Left renal pelvis (tissue), 4 donors: ENCODE measurements around the gene GDPD4. TPM values are rescaled to one million over a fixed set of nuclear protein-coding genes. Genes with fewer than 3 reads are reported as not detected.
"Not testable (repeated sequence)": the region's sequence is repeated elsewhere in the genome, so short reads cannot be mapped to it uniquely, and the experiment has no call there.

ENCODE experiments used
- DNase-seq, 4 donors: peaks; one replicate each; pipeline ENCODE4 v3.0.0-alpha.2; 2013; ENCODE audit warnings: low read depth in 4 of 4, low spot score in 3 of 4
- polyA plus RNA-seq, 4 donors: library from polyadenylated mRNA; unstranded; fragments of 120-200 nt; gene quantifications; one replicate each; pipeline ENCODE4 v1.2.1, GENCODE V29; 2013; ENCODE audit not compliant: insufficient read length in 4 of 4

GDPD4 gene
- polyA plus RNA-seq, 4 donors = 0.18 to 0.46 (median 0.34) TPM; not detected in 1

DNA sequence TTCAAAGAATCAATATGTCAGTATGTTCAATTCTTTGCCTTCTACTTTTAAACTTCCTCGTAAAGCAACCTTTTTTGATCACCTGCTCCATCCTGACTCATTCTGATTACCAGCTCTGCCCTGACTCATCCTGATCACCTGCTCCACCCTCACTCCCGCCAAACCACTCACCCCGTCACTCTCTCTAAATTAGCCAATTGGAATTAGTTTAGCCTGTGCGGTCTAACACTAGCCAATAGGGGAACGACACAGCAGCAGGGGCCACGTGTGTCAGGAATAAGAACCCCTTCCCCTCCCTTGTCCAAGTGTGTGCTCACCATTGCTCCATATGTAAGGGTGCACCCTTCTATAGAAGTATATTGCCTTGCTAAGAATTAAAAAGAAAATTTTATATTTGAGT lies 1.5 kb downstream of the GDPD4 start:
- not testable (repeated sequence) for DNase-seq

DNA sequence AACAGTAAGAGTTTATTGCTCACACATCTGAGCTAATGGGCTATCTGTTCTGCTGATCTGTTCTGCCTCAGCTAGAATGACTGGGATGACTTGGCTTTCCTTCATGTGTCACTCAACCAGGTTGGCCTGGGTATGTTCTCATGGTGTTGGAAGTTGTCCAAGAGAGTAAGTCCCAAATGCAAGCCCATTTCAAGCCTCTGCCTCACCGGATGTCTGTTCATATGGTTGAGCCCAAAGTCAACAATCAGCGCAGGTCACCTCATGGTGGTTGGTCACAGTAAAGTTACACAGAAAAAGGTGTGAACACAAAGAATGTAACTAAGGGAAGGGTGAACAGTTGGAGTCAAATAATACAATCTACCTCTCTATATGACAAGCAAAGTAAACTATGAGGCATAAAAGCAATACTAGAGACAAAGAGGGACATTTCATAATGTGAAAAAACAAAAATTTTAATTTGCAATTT lies 1.9 kb downstream of the GDPD4 start:
- DNase-seq = no peak

DNA sequence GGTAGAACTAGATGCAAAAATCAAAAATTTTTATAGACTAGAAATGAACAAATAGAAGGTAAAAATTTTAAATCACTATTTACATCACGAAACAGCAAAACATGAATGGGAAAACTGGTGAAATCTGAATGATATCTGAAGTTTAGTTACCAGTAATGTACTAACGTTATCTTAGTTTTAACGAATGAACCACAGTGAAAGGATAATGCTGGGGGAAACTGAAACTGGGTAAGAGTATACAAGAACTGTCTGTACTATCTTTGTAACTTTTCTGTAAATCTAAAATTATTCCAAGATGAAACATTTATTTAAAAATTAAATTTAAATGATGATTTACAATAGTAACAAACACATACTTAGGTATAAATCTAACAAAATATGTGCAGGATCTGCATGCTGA lies 7.4 kb downstream of the GDPD4 start:
- no peak for DNase-seq

DNA sequence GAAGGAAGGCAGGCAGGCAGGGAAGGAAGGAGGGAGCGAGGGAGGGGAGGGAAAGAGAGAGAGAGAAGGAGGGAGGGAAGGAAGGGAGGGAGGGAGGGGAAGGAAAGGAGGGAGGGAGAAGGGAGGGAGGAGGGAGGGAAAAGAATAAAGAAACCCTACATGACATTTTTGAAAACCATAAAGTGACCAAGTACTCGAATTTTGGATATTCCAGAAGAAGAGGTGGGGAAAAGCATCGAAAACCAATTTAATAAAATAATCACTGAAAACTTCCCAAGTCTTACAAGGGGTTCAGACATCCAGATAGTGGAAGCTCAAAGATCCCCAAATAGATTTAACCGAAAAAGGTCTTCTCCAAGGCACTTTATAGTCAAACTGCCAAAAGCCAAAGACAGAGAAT lies 11.7 kb downstream of the GDPD4 start:
- no peak for DNase-seq

DNA sequence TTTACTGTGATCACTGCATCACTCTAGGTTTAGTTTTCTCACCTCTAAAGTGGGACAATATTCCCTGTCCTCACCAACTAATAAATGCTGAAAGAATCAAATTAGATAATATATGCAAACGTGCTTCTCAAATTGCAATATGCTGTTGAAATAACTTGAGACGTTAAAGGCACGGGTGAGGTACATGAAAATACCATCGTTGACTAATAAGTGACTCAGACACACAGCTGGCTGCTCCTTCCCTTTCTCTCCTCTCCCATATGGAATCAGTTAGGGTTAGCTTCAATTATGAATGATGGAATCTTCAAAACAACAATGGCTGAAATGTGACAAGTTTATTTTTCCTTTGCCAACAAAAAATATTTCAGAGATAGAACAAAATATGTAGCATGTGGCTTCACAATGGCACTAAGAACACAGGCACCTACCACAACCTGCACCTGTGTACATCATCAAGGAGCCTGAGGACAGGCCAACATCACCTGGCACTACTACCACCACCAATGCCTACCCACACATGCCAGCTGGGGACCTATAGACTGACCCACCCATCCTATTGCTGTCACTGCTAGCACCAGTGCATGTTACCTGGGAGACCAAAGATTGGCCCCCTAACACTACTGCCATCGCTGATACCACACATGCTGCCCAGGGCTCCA lies 13.7 kb downstream of the GDPD4 start:
- no peak for DNase-seq

DNA sequence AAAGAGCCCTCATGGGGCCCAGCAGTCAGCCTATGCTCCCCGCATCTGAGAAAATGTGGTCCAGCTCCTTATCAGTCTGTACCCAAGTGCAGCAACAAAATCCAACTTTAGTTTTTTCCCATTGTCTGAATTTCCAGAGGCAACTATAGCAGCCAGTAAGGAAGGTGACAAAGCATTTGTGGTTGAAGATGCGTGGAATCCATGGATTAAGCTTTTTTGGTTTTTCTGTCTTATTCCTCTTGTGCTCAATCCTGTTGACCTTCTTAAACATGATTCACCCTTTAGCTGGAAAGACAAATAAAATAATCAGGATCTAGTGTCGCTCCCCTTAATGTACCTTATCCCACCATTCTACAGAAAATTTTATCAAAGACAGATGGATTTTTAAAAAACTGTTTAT lies 14.3 kb downstream of the GDPD4 start:
- DNase-seq = no peak

DNA sequence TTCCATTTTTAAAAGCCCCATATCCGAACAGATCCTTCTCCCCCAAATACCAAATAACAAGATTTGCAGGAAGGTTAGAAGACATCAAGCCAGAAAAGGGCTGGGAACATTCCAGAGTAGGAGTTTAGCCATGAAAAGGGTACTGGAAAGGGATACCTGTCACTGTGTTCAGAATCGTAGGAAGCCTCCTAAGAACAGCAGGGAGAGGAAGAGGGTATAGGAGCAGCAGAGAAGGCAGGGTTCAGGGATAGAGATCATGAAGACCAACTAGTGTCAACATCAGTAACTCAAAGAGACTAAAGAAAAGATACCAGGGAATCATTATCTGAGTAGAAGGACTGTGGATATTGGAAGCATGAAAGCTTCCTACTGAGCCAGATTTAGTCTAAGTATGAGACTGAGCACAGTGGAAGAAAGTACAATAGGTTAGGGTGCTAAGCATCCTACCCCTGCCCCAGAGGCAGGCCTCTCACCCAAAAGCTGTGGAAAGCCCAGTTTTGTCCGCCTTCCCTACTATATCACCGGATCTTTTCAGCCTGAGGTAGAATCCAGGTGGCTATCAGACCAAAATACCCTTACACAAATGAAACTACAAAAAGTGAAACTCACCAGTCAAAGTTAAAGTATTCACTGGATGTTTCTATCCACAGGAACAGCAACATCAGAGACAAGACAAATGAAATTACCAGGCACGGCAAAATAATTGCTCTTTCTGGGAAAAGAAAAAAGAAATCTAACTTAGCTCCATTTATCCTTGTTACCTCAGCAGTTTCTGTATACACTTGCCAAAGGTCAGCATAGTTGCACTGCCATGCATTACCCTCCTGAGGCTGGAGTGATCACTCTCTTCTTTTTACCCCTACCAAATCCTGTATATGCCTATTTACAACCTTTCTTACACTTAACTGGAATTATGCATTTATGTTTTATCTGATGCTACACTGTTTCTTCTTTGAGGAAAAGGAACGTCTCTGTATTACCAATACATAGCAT lies 16.7 kb downstream of the GDPD4 start:
- DNase-seq = no peak

DNA sequence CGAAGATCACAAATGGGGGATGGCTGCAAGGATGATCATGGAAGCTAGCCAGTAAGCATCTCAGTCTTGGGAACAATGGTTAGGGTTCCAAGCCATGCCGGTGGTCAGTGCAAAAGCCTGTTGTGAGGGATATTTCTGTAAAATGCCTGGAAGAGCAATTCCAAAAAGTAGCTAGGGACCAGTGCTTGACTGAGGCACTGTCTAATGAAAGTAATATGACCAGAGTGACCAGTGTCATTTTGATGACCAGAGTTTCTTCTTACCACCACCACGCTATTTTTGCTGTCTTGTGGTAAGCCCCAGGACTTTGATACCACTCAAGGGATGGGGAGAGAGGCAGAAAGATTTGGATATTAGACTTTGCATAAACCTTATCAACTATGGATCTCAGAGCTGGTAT lies 18.4 kb downstream of the GDPD4 start:
- DNase-seq = no peak

DNA sequence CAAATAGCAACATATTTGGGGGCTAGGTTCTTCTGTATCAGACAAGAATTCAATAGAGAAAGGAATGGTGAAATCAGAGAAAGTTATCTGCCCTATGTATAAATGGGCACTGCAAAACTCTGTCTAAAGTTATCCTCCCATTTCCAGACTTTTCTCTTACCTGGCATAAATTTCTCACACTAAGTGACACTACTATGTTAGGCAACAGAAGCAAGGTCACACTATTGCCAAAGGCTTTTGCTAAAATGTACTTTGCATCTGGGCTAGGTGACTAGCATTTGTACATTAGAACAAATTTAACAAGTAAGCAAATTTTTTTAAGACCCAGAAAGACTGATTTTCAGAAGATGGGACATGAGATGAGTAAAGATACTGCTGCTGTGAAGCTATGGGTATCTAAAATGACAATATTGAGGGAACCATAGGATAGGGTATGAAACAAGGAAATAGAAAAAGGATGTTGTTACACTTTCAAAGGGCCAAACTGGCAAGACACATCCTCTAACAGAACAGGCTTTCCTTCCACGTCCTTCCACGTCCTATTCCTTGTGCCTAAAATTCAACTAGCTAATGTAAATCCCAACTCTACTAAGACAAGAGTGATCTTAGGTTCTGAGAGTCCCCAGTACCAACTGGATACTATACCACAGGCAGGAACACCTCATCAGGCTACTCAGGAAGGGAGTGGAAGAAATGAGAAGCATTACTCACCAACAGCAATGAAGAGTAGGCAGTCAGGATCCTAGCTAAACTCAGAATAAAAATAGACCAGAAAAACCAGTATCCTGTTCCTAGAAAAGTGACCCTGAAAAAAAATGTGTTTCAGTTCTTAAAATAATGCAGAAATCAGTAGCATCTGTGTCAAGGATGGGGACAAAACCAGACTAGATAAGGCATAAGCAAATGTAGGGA lies 22.6 kb downstream of the GDPD4 start:
- DNase-seq = no peak

DNA sequence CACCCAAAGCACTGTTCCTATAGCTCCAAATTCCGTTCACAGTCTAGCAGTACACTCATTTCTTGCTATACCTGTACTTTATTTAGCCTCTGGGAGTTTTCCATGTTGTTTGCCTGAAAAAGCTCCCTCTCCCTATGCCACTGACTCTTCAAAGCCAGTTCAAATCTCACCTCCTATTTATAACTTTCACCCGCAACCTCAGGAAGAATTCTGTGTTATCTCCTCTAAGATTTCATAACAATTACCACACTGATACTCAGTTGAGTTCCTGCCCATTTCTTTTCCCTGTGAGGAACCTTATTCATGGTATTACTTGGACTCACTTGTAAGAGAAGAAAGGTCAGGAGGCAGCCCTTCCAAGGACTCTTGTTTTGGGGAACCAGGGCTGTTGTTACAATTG lies 25.2 kb downstream of the GDPD4 start:
- no peak for DNase-seq

DNA sequence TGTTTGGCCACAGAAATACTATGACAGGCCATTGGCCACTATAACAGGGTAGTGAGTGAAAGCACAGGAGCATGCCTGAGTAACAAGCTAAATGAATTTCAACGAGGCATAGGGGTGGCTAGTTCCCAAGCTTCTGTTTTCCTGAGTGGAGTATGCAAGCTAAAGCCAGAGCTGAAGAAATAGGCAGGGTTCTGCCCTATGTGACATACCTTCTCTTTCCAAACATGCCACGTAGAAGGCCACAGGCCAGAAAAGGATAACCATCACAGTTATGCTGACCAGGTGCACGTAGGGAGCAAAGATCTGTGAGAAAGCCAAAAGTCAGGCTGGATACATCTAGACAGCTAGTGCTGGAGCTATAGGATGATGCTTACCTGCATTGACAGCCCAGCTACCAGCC lies 30.6 kb downstream of the GDPD4 start:
- no peak for DNase-seq

DNA sequence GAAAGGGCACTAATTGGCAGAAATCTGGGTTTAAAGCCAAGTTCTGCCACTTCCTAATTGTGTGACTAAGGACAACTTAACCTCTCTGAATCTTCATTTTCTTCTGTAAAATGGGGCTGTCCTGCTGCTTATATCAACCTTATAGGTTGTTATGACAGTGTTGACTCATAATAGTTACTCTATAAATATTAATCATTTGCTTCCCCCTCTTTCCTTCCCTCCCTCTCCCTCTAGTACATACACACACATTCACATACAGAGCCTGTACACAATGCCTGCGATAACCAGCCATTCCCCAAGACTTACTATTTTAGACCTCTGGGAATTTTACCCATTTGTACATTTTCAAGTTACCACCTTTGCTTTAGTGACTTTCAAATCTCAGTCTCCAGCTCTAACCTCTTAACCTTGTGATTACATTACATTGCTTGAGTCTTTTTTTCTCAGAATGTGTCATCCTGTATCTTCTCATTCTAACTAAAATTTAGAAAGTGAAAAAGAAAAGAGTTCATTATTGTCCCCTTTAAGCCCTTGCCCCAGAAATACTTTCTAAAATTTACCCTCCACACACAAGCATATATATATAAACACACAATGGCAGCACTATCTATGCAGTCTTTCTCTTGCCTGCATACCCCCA lies 31.9 kb downstream of the GDPD4 start:
- DNase-seq = no peak

DNA sequence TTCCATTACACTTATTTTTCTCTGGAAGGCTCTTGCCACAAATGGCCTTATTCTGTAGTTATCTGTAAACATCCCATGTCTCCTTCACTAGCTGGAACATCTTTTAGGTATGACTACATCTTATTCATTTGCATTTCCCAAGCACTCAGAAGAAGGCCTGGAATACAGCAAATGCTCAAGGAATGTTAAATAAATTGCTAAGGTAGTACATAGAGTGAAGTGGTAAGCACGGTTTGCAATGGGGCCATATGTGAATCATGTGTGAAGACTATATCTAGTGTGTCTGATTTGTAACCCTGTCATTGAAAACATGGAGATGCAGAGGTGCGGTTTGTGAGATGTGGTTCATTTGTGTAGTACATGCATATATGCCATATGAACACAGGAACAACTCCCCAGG lies 33.5 kb downstream of the GDPD4 start:
- no peak for DNase-seq

DNA sequence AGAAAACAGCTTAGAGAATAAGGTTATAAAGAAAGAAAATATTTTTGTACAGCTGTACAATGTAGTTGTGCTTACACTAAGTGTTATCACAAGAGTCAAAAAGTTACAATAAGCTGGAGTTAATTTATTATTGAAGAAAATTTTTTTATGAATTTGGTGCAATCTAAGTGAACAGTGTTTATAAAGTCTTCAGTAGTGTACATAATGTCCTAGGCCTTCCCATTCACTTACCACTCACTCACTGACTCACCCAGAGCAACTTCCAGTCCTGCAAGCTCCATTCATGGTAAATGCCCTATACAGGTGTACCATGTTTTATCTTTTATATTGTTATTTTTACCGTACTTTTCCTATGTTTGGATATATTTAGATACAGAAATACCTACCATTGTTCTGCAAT lies 34.7 kb downstream of the GDPD4 start:
- DNase-seq = no peak

DNA sequence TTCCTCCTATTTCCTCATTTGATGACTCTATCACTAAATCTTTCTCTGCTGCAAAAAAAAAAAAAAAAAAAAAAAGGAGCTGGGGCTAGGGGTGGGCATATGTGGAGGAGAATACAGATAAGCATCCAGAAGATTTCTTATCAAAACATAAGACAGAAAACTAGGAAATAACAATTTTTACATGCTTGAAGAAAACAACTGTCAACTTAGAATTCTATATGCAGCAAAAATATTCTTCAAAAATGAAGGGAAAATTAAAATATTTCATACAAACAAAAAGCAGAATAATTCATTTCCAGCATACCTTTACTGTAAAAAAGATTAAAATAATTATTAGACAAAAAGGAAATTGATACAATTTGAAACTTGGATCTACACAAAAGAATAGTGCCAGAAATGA lies 38.7 kb downstream of the GDPD4 start:
- DNase-seq = no peak

DNA sequence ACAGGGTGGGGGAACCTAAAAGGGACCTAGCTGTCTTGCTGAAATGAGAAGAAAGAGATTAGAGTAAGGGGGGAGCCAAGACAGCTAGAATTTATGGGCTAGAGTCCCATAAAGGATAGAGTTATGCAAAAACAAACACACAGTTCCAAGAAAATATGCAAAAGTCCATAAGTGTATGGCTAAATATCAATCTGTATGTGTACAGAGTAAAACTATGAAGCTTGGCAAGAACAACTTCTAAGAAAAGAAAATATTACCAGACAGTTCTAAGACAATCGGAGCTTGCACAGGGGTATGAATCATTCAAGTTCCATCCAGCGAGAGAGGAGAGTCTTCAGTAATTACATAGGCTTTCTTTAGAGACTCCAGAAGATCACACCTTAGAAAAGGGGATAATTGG lies 41.8 kb downstream of the GDPD4 start:
- no peak for DNase-seq

DNA sequence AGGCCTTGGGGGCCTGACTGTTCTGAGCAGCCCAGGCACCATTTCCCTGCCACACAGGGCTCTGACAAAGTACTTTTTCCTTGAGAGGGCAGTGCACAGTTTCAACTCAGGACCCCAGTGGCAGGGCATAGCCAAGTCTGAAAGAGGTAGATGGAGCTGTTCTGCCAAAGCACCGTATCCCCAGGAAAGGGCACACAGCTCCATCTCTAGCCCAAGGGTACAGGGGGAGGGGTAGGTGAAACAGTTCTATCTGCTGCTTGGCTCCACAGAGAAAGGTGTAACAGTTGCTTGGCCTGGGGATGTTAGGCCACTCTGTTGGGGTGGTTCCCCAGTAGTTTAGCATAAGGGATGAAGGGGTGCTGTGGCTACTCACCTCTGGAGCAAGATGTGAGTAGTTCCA lies 47.8 kb downstream of the GDPD4 start:
- no peak for DNase-seq

DNA sequence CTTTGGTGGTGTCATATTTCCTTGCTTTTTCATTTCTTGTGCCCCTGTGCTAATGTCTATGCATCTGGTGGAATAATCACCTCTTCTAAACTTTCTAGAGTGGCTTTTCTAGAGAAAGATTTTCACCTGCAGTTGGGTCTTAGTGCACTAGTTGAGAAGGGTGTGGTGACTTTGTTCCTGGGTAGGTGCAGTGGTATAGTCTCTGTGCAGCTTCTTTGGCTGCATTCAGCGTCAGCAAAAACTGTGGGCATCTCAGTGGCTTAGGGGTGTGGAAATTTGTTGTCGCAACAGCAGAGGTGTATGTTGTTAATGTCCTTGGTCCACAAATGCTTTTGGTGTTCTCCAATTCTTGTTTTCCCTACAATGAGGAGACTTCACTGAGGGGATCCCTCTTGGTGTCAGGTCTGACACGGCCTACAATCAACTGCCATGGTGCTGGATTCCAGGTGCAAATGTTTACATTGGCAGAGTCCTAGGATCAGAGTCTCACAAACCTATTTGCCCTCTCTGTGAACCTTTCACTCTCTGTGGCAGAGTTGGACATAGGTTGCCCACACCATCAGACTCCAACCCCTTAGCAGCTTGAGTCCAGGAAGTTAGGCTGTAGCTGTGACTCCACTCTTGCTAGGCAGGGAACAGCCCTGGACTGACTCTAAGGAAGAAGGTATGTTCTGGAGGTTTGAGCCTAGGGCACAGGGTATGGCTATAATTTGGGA lies 48.8 kb downstream of the GDPD4 start:
- no peak for DNase-seq

DNA sequence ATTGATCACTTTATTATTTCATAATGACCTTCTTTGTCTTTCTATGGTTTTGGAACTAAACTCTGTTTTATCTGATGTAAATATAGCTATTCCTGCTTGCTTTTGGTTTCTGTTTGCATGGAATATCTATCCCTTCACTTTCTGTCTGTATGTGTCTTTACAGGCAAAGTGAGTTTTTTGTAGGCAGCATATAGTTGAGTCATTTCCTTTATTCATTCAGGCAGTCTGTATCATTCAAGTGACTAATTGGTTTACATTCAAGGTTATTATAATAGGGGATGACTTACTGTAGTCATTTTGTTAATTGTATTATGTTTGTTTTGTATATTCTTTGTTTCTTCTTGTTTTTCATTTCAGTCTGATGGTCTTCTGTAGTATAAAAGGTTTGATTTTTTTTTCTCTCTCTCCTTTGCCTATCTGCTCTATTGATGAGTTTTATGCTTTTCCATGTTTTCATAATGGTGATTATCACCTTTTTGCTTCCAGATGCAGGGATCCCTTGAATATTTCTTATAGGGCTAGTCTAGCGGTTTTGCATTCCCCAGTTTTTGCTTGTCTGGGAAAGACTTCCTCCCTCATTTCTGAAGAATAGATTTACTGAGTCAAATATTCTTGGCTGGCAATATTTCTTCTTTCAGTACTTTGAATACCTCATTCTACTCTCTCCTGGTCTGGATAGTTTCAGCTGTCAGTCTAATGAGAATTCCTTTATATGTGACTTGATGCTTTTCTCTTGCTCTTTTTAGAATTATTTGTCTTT lies 50.4 kb downstream of the GDPD4 start:
- DNase-seq = no peak
